Kasumi-1 (cell line): Measurements from ENCODE around the gene CPTP.

Experiments
- DNase-seq, 2 experiments: peaks; one replicate each; lab custom pipeline; 2025; lab: John Stamatoyannopoulos, UW

CPTP gene

GRCh38 chr1:1351511-1352427 lies 27.2 kb downstream of the CPTP start:
- no peak for DNase-seq

- no peak for DNase-seq
Observed at GRCh38 chr1:1352786-1353388, 28.3 kb downstream of the CPTP start.

- DNase-seq, result no peak
Observed at GRCh38 chr1:1353389-1354151, 29.0 kb downstream of the CPTP start.

GRCh38 chr1:1354271-1355247 lies 30.0 kb downstream of the CPTP start:
- DNase-seq, result no peak

GRCh38 chr1:1355416-1355815 lies 30.8 kb downstream of the CPTP start:
- no peak for DNase-seq

GRCh38 chr1:1356166-1356795 lies 31.7 kb downstream of the CPTP start:
- no peak for DNase-seq

- no peak for DNase-seq
Observed at GRCh38 chr1:1356796-1357401, 32.3 kb downstream of the CPTP start.

- no peak for DNase-seq
Observed at GRCh38 chr1:1357871-1358432, 33.4 kb downstream of the CPTP start.

GRCh38 chr1:1358433-1359271 lies 34.0 kb downstream of the CPTP start, which contains the start of gene MXRA8:
MXRA8 (minus strand) TSS chr1:1358555; CDS start chr1:1358504, 51 bp downstream.
- DNase-seq, result no peak

GRCh38 chr1:1359308-1359663 lies 34.7 kb downstream of the CPTP start:
- no peak for DNase-seq

GRCh38 chr1:1359664-1360468 lies 35.3 kb downstream of the CPTP start:
- no peak for DNase-seq

GRCh38 chr1:1360506-1361169 lies 36.0 kb downstream of the CPTP start:
- DNase-seq, result no peak

GRCh38 chr1:1361233-1361981 lies 36.8 kb downstream of the CPTP start:
- no peak for DNase-seq

- DNase-seq, result no peak
Observed at GRCh38 chr1:1361982-1362423, 37.4 kb downstream of the CPTP start.

GRCh38 chr1:1364266-1364665 lies 39.7 kb downstream of the CPTP start:
- no peak for DNase-seq

- DNase-seq, result no peak
Observed at GRCh38 chr1:1365875-1366698, 41.5 kb downstream of the CPTP start.
